NCI-H1105 treated with DMSO at 0.1 percent for 48 hours (cell line): ENCODE measurements around the gene SLC46A3.

Experiments used
- DNase-seq: peaks from one replicate; lab custom pipeline; 2025; lab: John Stamatoyannopoulos, UW

The SLC46A3 gene

GRCh38 chr13:28730762-28731161 is 12.0 kb upstream of the SLC46A3 start:
- no peak for DNase-seq

- DNase-seq: no peak
Measured at GRCh38 chr13:28729541-28729940, 10.8 kb upstream of the SLC46A3 start.

GRCh38 chr13:28728642-28729041 is 9.9 kb upstream of the SLC46A3 start:
- no peak for DNase-seq

- DNase-seq: no peak
Measured at GRCh38 chr13:28725046-28725610, 6.4 kb upstream of the SLC46A3 start.

- no peak for DNase-seq
Measured at GRCh38 chr13:28723806-28724205, 5.0 kb upstream of the SLC46A3 start.

- no peak for DNase-seq
Measured at GRCh38 chr13:28719227-28720055, 671 bp upstream of the SLC46A3 start.

- no peak for DNase-seq
Measured at GRCh38 chr13:28718196-28718542, 601 bp downstream of the SLC46A3 start.

- no peak for DNase-seq
Measured at GRCh38 chr13:28717170-28717569, 1.6 kb downstream of the SLC46A3 start.

- no peak for DNase-seq
Measured at GRCh38 chr13:28716511-28716910, 2.3 kb downstream of the SLC46A3 start.

- DNase-seq: no peak
Measured at GRCh38 chr13:28714651-28715050, 4.1 kb downstream of the SLC46A3 start.

GRCh38 chr13:28710161-28710560 is 8.6 kb downstream of the SLC46A3 start:
- no peak for DNase-seq

- no peak for DNase-seq
Measured at GRCh38 chr13:28707629-28708427, 10.9 kb downstream of the SLC46A3 start.

- DNase-seq: no peak
Measured at GRCh38 chr13:28705461-28706083, 13.2 kb downstream of the SLC46A3 start.

- no peak for DNase-seq
Measured at GRCh38 chr13:28704919-28705318, 13.9 kb downstream of the SLC46A3 start.

- DNase-seq: no peak
Measured at GRCh38 chr13:28704282-28704681, 14.5 kb downstream of the SLC46A3 start.

- DNase-seq: no peak
Measured at GRCh38 chr13:28699246-28699645, 19.5 kb downstream of the SLC46A3 start.

- no peak for DNase-seq
Measured at GRCh38 chr13:28697441-28697840, 21.3 kb downstream of the SLC46A3 start.

GRCh38 chr13:28693605-28694491 is 24.9 kb downstream of the SLC46A3 start:
- DNase-seq: peak; percentile 4

- DNase-seq: no peak
Measured at GRCh38 chr13:28685892-28686291, 32.9 kb downstream of the SLC46A3 start.

GRCh38 chr13:28685114-28685513 is 33.7 kb downstream of the SLC46A3 start:
- DNase-seq: no peak

GRCh38 chr13:28684257-28684656 is 34.5 kb downstream of the SLC46A3 start:
- DNase-seq: no peak
